ENCODE measurements around the gene CMTM1.
A peak's percentile ranks its signal among the peaks of the same experiment; 100 is the strongest.

Gene CMTM1, protein sequence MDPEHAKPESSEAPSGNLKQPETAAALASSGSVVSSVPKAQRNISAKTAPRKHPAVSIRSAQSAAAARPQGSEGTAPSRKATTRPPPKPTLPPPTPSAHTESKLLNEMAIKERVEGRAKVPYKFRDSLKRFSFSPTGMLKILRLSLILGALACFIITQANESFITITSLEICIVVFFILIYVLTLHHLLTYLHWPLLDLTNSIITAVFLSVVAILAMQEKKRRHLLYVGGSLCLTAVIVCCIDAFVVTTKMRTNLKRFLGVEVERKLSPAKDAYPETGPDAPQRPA

DNA sequence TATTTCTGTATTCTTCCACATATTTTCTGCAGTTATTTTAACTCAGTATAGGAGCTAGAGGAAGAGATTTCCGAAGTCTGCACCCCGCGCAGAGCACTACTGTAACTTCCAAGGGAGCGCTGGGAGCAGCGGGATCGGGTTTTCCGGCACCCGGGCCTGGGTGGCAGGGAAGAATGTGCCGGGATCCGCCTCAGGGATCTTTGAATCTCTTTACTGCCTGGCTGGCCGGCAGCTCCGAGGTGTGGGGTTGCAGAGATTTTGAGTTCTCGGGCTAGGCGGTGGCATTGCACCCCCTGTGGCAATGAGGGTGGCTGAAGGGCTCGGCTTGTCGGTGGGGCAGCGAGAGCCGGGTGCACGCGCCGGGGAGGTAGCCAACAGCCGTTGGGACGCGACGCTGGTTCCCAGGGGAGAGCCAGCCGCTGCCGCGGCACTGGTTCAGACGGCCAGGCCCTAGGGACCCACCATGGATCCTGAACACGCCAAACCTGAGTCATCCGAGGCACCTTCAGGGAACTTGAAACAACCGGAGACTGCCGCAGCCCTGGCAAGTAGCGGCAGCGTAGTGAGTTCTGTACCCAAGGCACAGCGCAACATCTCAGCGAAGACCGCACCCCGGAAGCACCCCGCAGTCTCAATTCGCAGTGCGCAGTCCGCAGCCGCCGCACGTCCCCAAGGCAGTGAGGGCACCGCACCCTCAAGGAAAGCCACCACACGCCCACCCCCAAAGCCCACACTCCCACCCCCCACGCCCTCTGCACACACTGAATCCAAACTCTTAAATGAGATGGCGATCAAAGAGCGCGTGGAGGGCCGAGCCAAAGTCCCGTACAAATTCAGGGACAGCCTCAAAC lies at the start of gene CMTM1:
CMTM1 (plus strand) TSS at position 389 of the 851 bp plus-strand sequence; CDS start at position 464, 75 bp downstream.
- H3K4me3 Mint-ChIP-seq = no peak within 1 kb of the TSS

DNA sequence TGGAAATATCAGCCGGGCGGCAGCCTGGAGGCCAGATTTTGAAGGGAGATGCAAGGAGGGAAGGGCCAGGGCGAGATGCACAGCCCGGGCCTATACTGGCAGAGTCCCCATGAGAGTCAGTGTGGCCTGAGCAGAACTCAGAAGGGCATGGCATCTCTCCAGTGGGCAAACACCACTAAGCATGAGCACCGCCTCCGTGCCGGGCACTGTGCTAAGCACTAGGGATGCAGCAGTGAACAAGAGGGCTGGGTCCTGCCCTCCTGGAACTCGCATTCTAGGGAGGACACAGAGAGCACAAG lies 49.8 kb upstream of the CMTM1 start:
- no peak for DNase-seq
- Mint-ChIP-seq H3K36me3 (peaks cover 3% of the 10 kb centered on the region), H3K27ac (peak overlapping the region; percentile 91), H3K9me3 (no peaks in the 10 kb centered on the region), H3K4me1 (peaks cover 72% of the 10 kb centered on the region), H3K4me3 (peak overlapping the region; percentile 52), H3K27me3 (peaks cover 4% of the 10 kb centered on the region)
- CTCF ChIA-PET = interaction anchor here (0.6 to 1.5 kb wide), 9 partner anchors 32 to 172 kb away, joined by 3 to 16 read pairs (median 7); partner anchors contain the start of gene CKLF

More for the DNA sequence above, at the start of gene CMTM1:
- H3K27ac Mint-ChIP-seq = no peak within 1 kb of the TSS
- H3K27me3 Mint-ChIP-seq = no peaks in the 10 kb centered on the region
- CTCF ChIA-PET = no interaction called here
- peaks cover 29% of the 10 kb centered on the region for H3K4me1 Mint-ChIP-seq
- no peaks in the 10 kb centered on the region for H3K9me3 Mint-ChIP-seq
- DNase-seq = no peak
- peaks cover 61% of the 10 kb centered on the region for H3K36me3 Mint-ChIP-seq

DNA sequence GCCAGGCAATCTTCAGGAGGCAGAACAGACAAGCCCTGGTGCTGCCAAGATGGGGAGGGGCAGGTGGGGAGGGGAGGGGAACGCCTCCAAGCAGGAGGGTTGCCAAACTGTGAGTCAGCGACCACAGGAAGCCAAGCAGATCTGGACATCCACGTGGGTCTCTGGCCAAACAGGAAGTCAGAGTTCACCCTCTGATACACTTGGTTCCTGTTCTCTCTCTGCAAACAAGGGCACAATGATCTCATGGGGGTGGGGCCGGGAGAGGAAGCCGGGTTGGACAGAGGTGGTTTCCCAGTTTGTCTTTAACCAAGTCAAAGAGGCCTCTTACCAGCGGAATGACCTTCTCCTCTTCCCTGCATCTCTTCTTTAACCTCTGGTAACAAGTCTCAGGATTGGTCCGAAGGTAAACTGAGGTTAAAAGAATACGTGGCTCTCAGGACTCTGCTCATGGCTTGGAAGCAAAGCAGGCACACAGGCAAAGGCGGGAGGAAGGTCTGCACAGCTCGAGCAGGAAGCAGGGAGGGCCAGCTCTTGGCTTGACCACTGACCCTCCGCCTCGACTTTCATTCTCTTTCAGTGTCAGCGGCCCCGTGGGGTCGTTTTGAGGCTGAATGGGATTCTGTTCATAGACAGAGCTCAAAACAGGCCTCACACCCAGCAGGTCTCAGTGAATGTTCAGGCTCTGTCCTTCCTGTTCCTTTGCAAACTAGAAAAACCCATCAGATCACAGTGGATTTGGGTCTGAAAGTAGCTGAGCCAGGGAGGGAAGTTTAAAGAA lies 49.2 kb upstream of the CMTM1 start:
- Mint-ChIP-seq H3K4me1 (peaks cover 76% of the 10 kb centered on the region), H3K4me3 (peak overlapping the region; percentile 52), H3K27ac (peak overlapping the region; percentile 91), H3K36me3 (peaks cover 3% of the 10 kb centered on the region), H3K9me3 (no peaks in the 10 kb centered on the region), H3K27me3 (peaks cover 4% of the 10 kb centered on the region)
- DNase-seq = peak; percentile 86
- CTCF ChIA-PET = interaction anchor here (0.9 to 1.6 kb wide), 6 partner anchors 32 to 72 kb away, joined by 3 to 5 read pairs (median 3); partner anchors contain the start of genes CKLF and CMTM2

DNA sequence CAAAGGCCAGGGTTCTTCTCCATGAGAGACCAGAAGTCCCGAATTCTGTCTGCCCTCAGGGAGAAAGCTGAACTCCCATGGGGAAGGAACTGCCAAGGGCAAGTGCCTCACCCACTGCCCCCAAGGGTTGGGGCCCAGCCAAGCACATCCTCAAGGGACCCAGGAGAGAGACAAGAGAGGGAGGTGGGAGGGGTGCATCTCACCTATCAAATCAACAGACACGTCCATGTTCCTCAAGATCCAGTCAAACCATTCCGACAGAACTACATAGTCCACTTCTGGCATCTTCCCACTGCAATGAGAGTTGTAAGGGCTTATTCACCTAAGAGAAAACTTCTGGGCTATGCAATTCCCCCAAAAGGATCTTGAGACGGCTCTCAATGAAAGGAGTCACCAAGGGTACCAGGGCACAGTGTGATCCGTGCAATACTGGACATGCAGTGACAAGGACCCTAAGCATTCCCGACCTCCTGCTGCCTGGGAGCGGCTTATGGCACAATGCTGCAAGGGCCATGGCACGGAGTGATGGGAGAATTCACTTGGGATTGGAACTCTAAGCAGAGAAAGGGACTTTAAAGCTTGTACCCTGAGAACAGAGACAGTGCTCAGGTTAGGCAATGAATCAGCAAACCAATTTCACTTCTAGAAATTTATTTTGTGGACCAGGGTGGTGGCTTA lies 48.5 kb upstream of the CMTM1 start:
- Mint-ChIP-seq H3K4me1 (peaks cover 81% of the 10 kb centered on the region), H3K27ac (peak overlapping the region; percentile 91)

DNA sequence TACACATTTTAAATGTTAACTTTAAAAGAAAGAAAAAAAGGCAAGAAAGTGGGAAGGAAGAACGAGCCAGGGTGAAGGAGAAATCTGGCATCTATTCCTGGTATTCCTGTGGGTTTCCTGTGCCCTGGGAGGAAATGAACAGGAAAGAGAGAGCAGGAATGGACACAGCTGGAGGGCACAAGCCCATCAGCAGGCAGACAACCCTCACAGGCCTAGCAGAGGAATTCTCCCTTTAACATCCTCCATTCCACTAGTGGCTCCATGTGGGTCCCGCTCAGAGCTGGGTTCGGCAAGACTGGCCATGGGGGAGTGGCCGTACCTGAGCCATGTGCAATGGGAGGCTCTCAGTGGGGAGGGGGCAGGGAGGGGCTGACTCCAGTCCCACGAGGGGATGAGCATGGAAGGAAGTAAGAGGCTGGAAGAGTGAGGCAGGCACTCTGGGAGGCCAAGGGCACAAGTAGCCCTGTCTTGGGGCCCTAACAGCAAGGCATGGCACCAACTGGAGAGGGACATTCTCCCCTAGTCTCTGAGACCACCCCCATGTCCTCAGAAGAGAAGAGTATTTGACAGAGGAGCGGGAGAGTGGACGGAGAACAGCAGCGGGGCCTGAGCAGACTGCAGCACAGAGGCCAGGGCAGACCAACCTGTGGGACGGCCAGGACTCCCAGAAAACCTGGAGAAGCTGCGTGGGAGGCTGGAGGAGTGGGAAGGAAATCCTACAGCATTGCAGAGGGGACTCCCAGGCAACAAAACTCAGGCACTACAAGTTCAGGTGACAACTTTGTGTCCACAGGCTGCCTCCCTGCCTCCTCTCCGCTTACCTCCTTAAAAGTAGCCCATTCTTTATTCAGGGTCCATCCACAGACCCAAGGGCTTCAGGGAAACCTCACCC lies 46.5 kb upstream of the CMTM1 start:
- H3K4me3 Mint-ChIP-seq = no peak overlapping the region
- H3K27ac Mint-ChIP-seq = peak overlapping the region; percentile 70
- CTCF ChIA-PET = interaction anchor here (1.1 to 6.3 kb wide), 2 partner anchors 32 to 88 kb away, joined by 3 to 39 read pairs; partner anchors contain the start of genes CKLF and TK2

More for the DNA sequence above, 48.5 kb upstream of the CMTM1 start:
- Mint-ChIP-seq H3K36me3 (peaks cover 3% of the 10 kb centered on the region), H3K4me3 (no peak overlapping the region), H3K9me3 (no peaks in the 10 kb centered on the region), H3K27me3 (peaks cover 4% of the 10 kb centered on the region)
- CTCF ChIA-PET = interaction anchor here (0.7 to 1.6 kb wide), 7 partner anchors 31 to 72 kb away, joined by 3 to 5 read pairs (median 3); partner anchors contain the start of genes CKLF, CMTM2 and TK2
- no peak for DNase-seq

DNA sequence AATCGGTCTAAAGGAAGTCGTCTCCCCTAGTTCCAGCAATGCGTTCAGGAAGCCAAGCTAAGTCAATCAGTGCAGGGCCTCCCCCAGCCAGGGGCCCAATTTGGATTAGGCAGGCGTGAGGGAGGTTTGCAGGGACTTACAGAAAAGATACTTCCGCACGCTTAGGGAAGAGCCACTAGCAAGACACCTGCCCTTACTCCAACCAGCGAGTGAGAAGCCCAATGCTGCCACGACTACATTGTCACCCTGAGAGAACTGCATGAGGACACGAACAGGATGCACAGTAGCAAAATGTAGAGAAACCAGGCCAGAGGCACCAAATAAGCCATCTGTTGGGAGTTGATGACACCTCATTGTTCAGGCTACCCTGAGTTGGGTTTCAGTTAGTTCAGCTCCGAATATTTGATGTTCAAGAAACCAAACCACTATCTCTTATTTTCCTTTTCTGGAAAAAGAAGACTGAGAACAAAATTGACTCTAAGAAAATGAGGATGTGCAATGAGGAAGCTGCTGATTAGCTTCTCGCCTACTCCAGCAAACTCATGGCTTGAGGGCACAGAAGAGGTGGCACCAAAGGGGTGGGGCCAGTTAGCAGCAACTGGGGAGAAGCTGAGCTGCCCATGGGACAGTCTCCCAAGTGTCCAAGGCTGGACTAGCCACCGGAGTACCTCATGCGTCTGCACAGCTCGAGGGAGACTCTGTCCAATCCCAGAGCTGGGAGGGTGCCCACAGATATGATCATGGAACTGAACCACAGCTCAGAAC lies 45.7 kb upstream of the CMTM1 start:
- Mint-ChIP-seq H3K4me1 (peaks cover 97% of the 10 kb centered on the region), H3K36me3 (peaks cover 2% of the 10 kb centered on the region), H3K9me3 (no peaks in the 10 kb centered on the region), H3K27ac (peak overlapping the region; percentile 70), H3K27me3 (peaks cover 4% of the 10 kb centered on the region), H3K4me3 (no peak overlapping the region)
- no peak for DNase-seq
- CTCF ChIA-PET = interaction anchor here (1.1 to 6.3 kb wide), 4 partner anchors 31 to 87 kb away, joined by 3 to 39 read pairs (median 8); partner anchors contain the start of genes CKLF and TK2

More for the DNA sequence above, 46.5 kb upstream of the CMTM1 start:
- DNase-seq = no peak
- peaks cover 97% of the 10 kb centered on the region for H3K4me1 Mint-ChIP-seq
- peaks cover 4% of the 10 kb centered on the region for H3K27me3 Mint-ChIP-seq
- peaks cover 2% of the 10 kb centered on the region for H3K36me3 Mint-ChIP-seq
- no peaks in the 10 kb centered on the region for H3K9me3 Mint-ChIP-seq

DNA sequence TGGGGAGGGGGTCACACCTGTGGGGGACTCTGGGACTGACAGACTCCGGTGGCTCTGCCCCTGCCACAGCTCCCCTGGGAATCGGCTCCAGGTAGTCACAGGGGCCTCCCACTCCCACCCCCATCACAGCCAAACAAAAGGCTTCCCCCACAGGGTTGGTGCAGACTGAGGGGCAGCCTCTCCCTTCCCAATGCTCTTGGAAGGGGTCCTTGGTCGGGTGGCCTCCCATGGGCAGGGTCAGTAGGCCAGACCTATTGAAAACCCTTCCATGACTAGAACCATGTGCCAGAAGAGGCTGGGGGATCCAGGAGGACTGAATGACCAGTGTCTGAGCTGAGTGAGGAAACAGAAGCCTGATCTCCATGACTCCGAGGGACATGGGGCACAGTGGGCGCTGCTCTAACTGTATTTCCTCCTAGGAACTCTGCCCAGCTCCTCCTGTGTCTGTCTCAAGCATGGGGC lies 45.0 kb upstream of the CMTM1 start:
- H3K4me3 Mint-ChIP-seq = peak overlapping the region; percentile 51
- peak overlapping the region; percentile 91 for H3K27ac Mint-ChIP-seq

DNA sequence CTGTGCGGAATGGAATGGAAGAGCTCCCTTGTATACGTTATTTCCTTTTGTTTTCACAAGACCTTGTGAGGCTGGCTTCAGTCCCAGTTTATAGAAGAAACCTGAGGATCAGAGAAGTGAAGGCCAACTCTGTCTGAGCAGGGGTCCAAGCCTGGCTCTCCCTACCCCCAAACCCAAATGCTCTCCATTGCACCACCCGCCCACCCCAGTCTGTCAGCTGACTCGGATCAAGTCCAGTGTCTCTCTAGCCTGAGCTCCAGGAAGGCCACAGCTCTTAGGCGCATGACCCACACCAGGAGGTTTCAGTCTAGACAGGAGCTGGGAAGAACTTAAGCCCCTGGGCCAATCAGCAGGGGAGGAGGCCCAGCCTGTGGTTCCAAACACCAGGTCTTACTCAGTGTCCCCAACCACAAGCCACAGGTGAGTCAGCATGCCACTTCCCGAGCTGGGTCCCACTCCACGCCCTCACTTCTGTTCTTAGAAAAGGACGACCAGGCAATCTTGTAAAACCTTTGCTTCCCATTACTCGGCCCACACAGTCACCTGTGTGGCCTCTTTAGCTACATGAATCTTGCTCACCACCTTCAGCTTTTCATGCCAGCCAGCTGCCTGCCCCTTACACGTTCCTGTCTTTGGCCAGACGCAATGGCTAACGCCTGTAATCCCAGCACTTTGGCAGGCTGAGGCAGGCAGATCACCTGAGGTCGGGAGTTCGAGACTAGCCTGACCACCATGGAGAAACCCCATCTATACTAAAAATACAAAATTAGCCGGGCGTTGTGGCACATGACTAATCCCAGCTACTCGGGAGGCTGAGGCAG lies 44.1 kb upstream of the CMTM1 start:
- H3K27ac Mint-ChIP-seq = peak overlapping the region; percentile 91
- no peaks in the 10 kb centered on the region for H3K9me3 Mint-ChIP-seq
- H3K4me3 Mint-ChIP-seq = peak overlapping the region; percentile 51
- CTCF ChIA-PET = interaction anchor here (0.8 to 6.3 kb wide), 9 partner anchors 9 to 115 kb away, joined by 3 to 39 read pairs (median 3); partner anchors contain the start of genes CKLF and TK2
- DNase-seq = peak; percentile 92
- peaks cover 4% of the 10 kb centered on the region for H3K27me3 Mint-ChIP-seq
- H3K36me3 Mint-ChIP-seq = peaks cover 2% of the 10 kb centered on the region
- H3K4me1 Mint-ChIP-seq = peaks cover 97% of the 10 kb centered on the region

More for the DNA sequence above, 45.0 kb upstream of the CMTM1 start:
- H3K4me1 Mint-ChIP-seq = peaks cover 97% of the 10 kb centered on the region
- no peaks in the 10 kb centered on the region for H3K9me3 Mint-ChIP-seq
- CTCF ChIA-PET = interaction anchor here (1.0 to 6.3 kb wide), 7 partner anchors 23 to 114 kb away, joined by 3 to 39 read pairs (median 3); partner anchors contain the start of genes CKLF and TK2
- peaks cover 4% of the 10 kb centered on the region for H3K27me3 Mint-ChIP-seq
- H3K36me3 Mint-ChIP-seq = peaks cover 2% of the 10 kb centered on the region
- no peak for DNase-seq

DNA sequence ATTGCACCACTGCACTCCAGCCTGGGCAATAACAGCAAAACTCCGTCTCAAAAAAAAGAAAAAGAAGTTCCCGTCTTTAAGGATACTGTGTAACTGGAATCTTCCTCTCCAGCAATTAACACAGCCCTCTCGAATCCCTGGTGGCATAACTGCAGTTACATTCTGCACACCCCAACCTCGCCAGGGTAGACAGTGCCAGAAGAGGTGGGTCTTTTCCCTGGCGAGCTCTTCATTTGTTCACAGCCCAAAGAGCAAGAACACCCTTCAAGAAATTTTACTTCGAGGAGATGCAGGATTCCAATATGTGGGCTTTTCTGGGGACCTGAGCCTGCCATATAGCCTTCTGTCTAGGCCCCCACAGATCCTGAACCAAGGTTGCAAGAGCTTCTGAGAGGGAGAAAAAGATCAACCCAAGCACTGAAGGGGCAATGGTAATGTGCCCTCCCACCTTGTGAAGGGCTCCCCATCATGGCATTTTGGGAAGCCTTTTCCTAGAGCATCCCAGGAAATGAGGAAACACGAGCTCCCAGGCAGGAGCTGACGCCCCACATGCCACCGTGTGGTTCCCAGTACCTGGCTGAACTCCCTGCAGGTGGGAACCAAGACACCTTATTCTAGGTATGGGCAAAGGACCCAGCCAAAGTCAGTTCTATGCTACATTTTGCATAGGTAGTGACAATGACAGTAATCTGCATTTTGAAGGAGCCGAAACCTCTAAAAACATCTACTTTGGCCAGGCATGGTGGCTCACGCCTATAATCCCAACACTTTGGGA lies 43.2 kb upstream of the CMTM1 start:
- Mint-ChIP-seq H3K4me1 (peaks cover 97% of the 10 kb centered on the region), H3K36me3 (peaks cover 7% of the 10 kb centered on the region), H3K9me3 (no peaks in the 10 kb centered on the region), H3K27ac (peak overlapping the region; percentile 91), H3K27me3 (peaks cover 4% of the 10 kb centered on the region), H3K4me3 (peak overlapping the region; percentile 43)
- CTCF ChIA-PET = interaction anchor here (0.6 to 6.3 kb wide), 7 partner anchors 10 to 352 kb away, joined by 3 to 39 read pairs (median 3); partner anchors contain the start of genes CKLF and TK2
- no peak for DNase-seq

DNA sequence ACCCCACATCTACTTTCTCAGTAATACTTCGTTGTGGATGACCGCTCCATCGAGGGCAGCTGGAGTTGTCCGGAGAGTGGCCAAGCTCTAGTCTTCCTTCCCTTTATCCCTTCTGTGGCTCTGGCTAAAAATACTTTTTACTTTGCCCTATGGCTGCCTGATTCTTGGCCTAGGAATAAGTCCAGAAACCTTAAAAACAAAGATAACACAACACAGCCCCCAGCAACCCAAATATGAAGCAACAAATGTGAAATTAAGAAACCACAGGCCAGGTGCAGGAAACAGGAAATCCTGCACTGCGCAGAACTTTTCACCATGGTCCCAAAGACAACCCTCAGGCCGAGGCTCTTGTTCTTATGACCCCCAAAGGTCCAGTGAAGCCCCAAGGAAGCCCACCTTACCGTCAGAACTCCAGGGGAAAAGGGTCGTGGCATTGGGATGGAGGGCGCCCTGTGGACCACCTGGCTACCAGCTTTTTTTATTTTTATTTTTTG lies 42.3 kb upstream of the CMTM1 start:
- H3K4me3 Mint-ChIP-seq = peak overlapping the region; percentile 52
- CTCF ChIA-PET = interaction anchor here (0.7 to 6.3 kb wide), 4 partner anchors 13 to 65 kb away, joined by 3 to 39 read pairs (median 7); partner anchors contain the start of genes CKLF and TK2

More for the DNA sequence above, 42.3 kb upstream of the CMTM1 start:
- peak; percentile 70 for DNase-seq
- Mint-ChIP-seq H3K4me1 (peaks cover 98% of the 10 kb centered on the region), H3K27me3 (peaks cover 4% of the 10 kb centered on the region), H3K27ac (peak overlapping the region; percentile 91), H3K9me3 (no peaks in the 10 kb centered on the region), H3K36me3 (peaks cover 7% of the 10 kb centered on the region)

Data from activated naive CD4-positive, alpha-beta T cell treated with anti-CD3 and anti-CD28 coated beads, Interleukin-2, amount 10 ng/mL, durations not matched to agents 7 days and 5 days (primary cell).